A673 (cell line): ENCODE results near the gene TPPP.

Experiments
- CTCF ChIP-seq: fragments of 300-800, 200-600 bp; sonication (generic); conservative IDR thresholded peaks from 2 replicates; pipeline ENCODE4 v1.5.1; 2017; ENCODE audit warnings: low read depth, mild to moderate bottlenecking, antibody characterized with exemption, low read length, moderate library complexity, mixed read lengths
- EZH2 ChIP-seq: fragments of 200-600 bp; sonication (generic); IDR thresholded peaks from 2 replicates; pipeline ENCODE4 v1.6.1; 2017; ENCODE audit warnings: borderline replicate concordance, low read depth, mild to moderate bottlenecking, mixed read lengths, antibody characterized with exemption, low read length; ENCODE audit not compliant: poor library complexity, severe bottlenecking

DNA sequence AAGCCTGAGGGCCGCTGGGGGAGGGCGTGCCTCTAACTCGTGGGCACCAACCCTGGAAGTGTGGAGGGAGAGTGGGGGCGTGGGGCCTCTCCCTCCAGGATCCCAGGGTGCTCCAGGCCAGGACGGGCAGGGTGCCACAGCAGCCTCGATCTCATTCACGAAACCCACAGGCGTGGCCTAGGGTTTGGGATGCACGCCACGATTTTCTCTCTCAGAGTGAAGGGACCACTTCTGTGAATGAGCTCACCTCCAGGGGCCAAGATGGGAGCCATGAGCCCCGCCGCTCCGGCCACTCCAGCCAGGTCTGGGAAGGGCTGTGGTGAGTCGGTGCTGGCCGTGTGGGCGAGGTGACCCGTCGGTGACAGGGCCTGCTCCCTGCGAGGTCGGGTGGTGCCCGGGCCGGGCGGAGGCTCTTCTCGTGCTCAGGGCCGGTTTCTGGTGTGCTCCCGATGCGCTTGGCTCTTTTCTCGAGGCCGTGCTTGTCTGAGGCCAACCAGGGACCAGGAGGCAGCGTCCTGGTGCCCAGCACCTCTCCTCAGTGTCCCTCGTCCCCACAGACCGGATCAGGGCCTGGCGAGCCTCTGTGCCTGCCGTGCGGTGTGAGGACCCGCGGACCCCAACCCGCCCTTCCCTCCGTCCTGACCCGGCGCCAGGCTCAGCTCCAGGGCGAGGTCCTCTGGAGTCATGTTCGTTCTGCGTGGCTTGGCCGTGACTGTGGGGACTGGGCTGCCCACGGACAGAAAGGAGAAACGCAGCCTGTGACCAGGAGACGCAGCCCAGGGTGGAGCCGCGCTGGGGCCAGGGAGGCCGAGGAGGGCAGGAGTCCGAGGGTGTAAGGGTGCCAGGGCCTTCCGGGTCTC, 31.0 kb downstream of the TPPP start:
- TF ChIP-seq CTCF, result no peak
- TF ChIP-seq EZH2, result no peak
